Brain pericyte (primary cell): Measurements from ENCODE around the gene HEXA.
A peak's percentile ranks its signal among the peaks of the same experiment; 100 is the strongest.

Experiments
- DNase-seq: peaks from one replicate; pipeline ENCODE4 v3.0.0-alpha.2; 2012; ENCODE audit warnings: low read depth, low spot score

Gene HEXA

GRCh38 chr15:72319985-72320671, 55.7 kb downstream of the HEXA start, which contains the start of gene CELF6:
TSS of gene CELF6 (minus strand) at chr15:72320157. CDS start at chr15:72319874, 283 bp downstream.
- peak; percentile 15 for DNase-seq

GRCh38 chr15:72319360-72319984, 56.3 kb downstream of the HEXA start:
- peak; percentile 13 for DNase-seq

- no peak for DNase-seq
Observed at GRCh38 chr15:72318408-72318942, 57.3 kb downstream of the HEXA start.

GRCh38 chr15:72315706-72316370, 60.0 kb downstream of the HEXA start:
- no peak for DNase-seq

- no peak for DNase-seq
Observed at GRCh38 chr15:72313881-72314280, 61.9 kb downstream of the HEXA start.

GRCh38 chr15:72313448-72313840, 62.4 kb downstream of the HEXA start:
- no peak for DNase-seq

GRCh38 chr15:72312605-72313447, 63.0 kb downstream of the HEXA start:
- DNase-seq: no peak

- no peak for DNase-seq
Observed at GRCh38 chr15:72307026-72307425, 68.8 kb downstream of the HEXA start.

- DNase-seq: no peak
Observed at GRCh38 chr15:72306211-72306785, 69.5 kb downstream of the HEXA start.

GRCh38 chr15:72304596-72304995, 71.2 kb downstream of the HEXA start:
- DNase-seq: no peak

- no peak for DNase-seq
Observed at GRCh38 chr15:72302955-72303354, 72.9 kb downstream of the HEXA start.
